Stimulated activated CD4-positive, alpha-beta T cell treated with anti-CD3 and anti-CD28 coated beads, Interleukin-12 subunit alpha, Interleukin-12 subunit beta, amount 100 ng/mL, for 48 hours (primary cell): ENCODE results near the gene POU2F1.

ENCODE experiments used
- DNase-seq, 3 donors: peaks; one replicate each; pipeline ENCODE4 v3.0.0-alpha.2; 2020; ENCODE audit warnings: low read depth in 2 of 3, low spot score in 1 of 3

The POU2F1 gene

DNA sequence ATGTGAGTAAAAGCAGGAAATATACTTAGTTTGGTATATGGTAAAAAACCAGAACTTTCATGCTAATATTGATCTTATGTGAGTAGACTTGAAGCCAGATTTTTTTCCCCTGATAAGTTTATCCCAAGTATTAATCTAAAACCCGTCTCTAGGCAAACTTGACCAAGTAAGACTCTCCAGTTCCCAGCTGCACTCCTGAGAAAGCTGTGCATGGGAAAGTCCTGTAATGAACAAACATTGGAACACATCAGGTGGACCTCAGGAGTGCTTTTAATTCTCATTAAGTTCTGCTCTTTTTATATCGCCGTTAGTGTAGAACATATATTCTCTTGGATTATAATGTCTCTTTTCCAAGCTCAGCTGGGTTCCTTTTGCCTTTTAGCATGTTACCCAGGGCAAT, 192.6 kb downstream of the POU2F1 start:
- no peak for DNase-seq

DNA sequence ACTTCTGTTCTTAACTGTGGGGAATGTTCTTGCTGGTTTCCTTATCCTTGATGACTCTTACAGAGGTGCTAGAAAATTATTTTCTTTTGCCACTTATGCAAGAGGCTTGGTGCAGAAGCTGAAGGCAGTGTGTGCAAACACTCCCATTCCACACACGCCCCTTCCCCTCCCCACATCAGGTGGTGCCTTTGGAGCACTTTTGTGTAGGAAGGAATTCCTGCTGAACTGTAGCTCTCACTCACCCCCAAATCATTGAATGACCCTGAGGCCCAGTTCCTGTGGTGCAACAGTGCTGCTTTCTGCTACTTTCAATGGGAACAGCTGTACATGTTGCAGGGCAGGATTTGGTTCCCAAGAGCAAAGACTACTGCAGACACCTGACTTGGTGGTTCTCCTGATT, 195.8 kb downstream of the POU2F1 start:
- DNase-seq: no peak

- DNase-seq: no peak
Measured at GRCh38 chr1:167418391-167418790, 197.7 kb downstream of the POU2F1 start.

- no peak for DNase-seq
Measured at GRCh38 chr1:167419245-167419644, 198.6 kb downstream of the POU2F1 start.

GRCh38 chr1:167420510-167420909, 199.8 kb downstream of the POU2F1 start:
- DNase-seq: no peak

- no peak for DNase-seq
Measured at GRCh38 chr1:167423684-167424619, 203.3 kb downstream of the POU2F1 start.

DNA sequence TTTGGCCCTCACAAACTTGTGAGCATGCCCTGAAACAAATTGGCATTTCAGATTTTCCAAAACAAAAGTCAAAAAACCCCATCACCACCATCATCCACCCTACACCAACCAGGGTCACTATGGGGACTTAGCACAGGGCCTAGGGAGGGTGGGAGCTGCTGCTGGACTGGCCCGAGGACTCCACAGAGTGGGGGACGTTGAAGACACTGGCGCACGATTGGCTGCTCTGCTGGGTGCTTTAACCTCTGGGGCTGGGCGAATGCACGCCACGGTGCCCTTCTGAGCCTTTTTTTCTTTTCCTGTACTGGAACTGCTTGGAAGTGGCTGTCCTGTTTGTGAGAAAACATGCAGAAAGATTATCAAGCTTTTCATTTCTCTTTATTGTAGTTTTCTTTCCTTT, 204.8 kb downstream of the POU2F1 start:
- no peak for DNase-seq

- DNase-seq: no peak
Measured at GRCh38 chr1:167426716-167427115, 206.0 kb downstream of the POU2F1 start.

DNA sequence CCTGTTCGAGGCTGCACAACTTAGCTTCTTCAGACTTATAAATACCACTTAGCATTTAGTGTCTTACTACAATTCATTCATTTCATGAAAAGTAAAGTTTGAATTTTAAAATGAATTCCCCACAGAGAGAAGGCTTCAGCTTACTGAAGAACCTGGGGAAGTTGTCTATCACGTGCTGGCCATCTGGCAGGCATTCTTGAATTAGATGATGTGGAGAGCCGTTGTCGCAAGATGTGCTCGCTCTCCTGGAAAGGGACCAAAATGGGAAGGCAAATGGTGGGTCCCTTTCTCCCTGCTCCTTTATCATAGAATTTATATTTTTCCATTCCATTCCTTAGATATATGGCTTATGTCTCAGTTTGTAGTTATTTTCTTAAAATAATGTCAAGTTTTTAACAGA, 207.2 kb downstream of the POU2F1 start:
- DNase-seq: no peak

DNA sequence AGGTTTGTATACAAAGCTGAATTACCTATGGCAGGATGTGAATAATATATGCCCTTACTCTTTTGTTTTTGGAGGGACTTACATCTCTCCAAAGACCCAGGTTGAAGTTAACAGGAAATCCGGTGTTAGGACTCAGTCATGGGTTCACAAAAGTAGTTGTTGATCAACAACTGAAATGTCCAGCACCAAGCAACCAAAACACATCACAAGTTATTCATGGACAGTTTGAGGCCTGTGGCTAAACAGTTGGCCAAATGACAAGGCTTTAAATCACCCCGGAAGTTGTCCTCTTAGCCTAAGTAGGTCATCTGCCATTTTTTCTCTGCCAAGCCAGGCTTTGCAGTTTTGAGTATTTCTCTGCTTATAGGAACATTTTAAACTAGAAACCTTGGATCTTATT, 207.7 kb downstream of the POU2F1 start:
- DNase-seq: no peak

DNA sequence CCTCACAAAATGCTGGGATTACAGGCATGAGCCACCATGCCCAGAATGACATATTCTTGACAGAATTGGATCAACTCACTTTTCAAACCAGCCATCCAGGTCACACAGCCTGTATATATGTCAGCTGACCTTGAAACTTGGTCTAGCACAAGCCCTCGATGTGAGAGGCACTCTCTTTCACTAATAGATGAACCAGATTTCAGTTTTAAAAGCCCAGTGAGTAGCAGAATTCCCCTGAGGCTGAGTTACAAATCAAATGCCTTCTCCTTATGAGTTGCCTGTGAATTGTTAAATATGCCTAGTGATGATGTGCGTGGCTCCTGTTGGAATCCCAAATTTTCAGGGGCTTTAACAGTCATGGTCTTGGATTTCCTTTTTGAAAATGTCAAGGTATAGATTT, 208.9 kb downstream of the POU2F1 start:
- DNase-seq: no peak

DNA sequence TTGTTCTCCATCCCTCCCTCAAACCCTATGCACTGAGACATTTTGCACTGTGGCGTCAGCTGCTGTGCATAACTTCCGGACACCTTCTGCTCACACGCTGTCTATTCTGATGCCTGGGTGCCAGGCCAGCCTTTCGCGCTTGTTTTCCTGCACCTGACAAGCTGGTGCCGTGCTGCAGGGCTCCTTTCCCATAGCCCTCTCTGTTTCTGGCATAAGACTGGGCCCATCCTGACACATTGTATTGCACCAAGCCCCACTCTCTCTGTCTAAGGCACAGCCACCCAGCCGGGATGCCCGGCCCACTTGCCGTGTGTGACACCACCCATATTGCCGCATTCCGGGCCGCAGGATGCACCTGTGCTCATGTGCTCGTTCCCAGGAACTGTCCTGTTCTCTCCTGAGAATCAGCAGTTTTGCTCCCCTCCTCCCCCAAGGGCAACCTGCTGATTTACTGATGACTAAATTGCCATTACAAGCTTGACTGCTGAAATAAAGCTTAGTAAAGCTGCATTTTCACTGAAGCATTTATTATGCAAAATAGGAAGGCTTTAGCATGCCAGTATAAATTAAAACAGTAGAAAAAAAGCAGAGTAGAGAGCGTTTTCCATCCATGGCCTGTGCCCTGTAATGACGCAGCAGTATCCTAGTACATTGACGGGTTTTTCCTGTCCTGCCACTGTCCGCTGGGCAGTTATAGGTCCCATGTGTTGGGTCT, 209.6 kb downstream of the POU2F1 start:
- DNase-seq: no peak

- DNase-seq: no peak
Measured at GRCh38 chr1:167430849-167431242, 210.2 kb downstream of the POU2F1 start.

DNA sequence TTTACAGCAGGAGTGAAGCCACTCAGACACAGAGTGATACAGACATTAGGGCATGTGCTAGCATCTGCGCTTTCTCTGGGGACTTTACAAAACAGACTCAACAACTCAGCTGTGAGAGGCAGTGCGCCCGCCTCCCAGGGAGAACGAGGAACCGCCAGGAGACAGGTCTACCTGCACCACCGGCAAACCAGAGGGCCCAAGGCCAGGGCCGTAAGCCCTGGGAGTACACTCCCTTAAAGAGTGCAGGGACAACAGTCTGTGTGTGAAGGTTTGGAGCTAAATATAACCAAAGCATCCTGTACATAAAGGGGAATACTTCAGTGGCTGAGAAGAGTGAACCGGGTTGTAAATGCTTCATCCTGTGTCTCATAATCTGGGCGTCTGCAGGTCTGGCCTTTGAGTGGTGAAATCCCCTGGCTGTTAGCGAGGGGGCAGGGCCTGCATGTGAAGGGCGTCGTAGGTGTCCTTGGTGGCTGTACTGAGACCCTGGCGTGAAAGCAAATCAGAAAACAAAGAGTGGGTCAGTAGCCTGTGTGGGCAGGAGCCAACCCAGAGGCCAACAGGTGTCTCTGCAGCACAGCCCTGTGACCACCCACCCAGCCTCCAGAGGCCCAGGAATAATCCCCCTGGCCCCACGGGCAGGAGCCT, 210.7 kb downstream of the POU2F1 start:
- no peak for DNase-seq

GRCh38 chr1:167431909-167432650, 211.4 kb downstream of the POU2F1 start:
- no peak for DNase-seq

DNA sequence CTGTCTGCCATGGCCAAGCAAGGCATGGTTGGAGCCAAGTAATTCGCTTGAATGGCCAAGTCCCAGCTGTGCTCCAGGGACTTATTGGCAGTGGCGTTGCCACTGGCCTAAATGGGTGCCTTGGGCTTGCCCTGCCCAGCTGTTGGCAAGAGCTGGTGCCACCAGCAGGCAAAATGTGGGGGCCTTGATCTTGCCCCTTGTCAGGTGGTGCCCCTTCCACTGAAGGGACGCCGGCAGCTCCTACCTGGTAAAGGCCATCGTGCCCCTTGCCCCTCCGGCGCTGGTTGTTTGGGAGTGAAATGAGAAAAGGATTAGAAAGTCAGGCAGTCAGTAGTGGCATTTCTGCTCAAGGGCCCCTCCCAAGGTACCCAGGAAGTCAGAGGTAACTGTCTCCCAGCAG, 212.1 kb downstream of the POU2F1 start:
- DNase-seq: no peak

- DNase-seq: no peak
Measured at GRCh38 chr1:167433884-167434283, 213.2 kb downstream of the POU2F1 start.

GRCh38 chr1:167434306-167434705, 213.6 kb downstream of the POU2F1 start:
- DNase-seq: no peak

DNA sequence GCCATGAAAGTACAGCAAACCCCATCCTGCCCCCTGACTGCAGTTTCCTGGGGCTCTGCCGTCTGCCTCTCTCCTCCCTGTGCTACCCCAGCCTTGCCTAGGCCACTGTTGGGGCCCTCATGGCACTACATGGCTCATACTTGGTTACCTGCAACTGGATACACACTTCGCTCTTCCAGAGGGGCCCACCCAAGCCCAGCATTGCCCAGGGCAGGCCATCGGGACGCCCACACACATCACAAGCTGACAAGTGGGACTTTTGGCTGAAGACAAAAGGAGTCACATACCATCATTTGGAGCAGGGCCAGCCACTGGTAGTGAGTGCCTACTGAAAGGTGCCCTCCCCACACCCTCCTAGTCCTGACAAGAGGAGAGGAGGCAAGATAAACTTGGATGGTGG, 214.8 kb downstream of the POU2F1 start:
- DNase-seq: no peak

DNA sequence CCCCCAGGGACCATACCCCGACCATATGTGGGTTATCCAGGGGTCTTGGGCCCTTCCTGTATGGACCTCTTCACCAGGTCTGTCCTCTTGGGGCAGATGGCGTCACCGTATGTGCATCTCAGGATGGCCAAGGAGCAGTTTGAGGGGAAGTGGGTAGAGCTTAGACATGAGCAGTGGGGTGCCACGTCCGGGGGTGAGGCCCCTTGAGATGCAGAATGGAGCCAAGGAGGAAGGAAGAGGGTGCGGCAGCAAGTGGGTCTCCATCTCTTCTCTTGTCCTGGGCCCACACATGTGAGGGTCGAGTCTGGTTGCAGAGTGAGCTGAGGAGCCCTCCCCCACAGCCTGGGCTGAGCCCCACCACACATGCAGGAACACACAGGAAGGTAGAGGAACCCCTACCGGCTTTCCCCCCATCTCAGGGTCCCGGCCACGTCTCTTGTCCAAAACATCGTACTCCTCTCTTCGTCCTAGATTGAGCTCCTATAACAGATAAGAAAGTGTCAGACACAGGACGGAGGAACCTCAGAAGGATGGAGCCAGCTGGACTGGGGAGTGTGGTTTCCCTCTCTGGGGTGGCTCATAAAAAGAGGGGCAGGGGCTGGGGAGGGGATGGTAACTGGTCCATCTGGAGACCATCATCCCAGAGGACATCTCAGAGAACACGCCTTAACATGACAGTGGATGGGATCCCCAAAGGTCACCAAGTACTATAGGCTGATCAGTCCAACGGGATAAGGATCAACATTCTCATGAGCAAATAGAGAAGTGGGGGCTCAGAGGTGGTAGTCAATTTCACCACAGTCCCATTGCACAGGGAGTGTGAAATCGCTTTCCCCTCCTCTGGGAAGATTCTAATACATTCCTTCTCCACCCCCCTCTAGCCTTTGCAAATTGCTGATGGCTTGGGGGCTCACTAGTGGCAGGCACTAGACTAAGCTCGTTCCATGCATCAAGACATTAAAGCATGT, 217.8 kb downstream of the POU2F1 start:
- no peak for DNase-seq
